Activated CD4-positive, alpha-beta T cell treated with anti-CD3 and anti-CD28 coated beads for 48 hours (primary cell): ENCODE results near the gene TPCN2.

Experiments
- DNase-seq: peaks from one replicate; pipeline ENCODE4 v3.0.0-alpha.2; 2020

TPCN2 gene

GRCh38 chr11:69078930-69079605, 30.3 kb downstream of the TPCN2 start:
- no peak for DNase-seq

- DNase-seq = no peak
Observed at GRCh38 chr11:69079661-69080256, 31.0 kb downstream of the TPCN2 start.

- DNase-seq = peak; percentile 21
Observed at GRCh38 chr11:69080257-69080995, 31.7 kb downstream of the TPCN2 start.

- DNase-seq = no peak
Observed at GRCh38 chr11:69081180-69081579, 32.4 kb downstream of the TPCN2 start.

- DNase-seq = no peak
Observed at GRCh38 chr11:69083531-69084247, 35.0 kb downstream of the TPCN2 start.

- DNase-seq = no peak
Observed at GRCh38 chr11:69084371-69084770, 35.6 kb downstream of the TPCN2 start.

- DNase-seq = no peak
Observed at GRCh38 chr11:69085490-69086095, 36.9 kb downstream of the TPCN2 start.

- DNase-seq = no peak
Observed at GRCh38 chr11:69086152-69087132, 37.7 kb downstream of the TPCN2 start.

GRCh38 chr11:69087133-69087524, 38.4 kb downstream of the TPCN2 start:
- no peak for DNase-seq

GRCh38 chr11:69087811-69088210, 39.1 kb downstream of the TPCN2 start:
- DNase-seq = no peak

GRCh38 chr11:69088676-69089146, 40.0 kb downstream of the TPCN2 start:
- DNase-seq = peak; percentile 74

- DNase-seq = no peak
Observed at GRCh38 chr11:69089258-69089657, 40.5 kb downstream of the TPCN2 start.

GRCh38 chr11:69091638-69092165, 43.0 kb downstream of the TPCN2 start:
- no peak for DNase-seq

- no peak for DNase-seq
Observed at GRCh38 chr11:69092263-69092662, 43.5 kb downstream of the TPCN2 start.

GRCh38 chr11:69093106-69093505, 44.4 kb downstream of the TPCN2 start:
- DNase-seq = no peak

- no peak for DNase-seq
Observed at GRCh38 chr11:69094111-69094914, 45.6 kb downstream of the TPCN2 start.

GRCh38 chr11:69094915-69095290, 46.2 kb downstream of the TPCN2 start:
- DNase-seq = no peak

GRCh38 chr11:69095300-69095699, 46.6 kb downstream of the TPCN2 start:
- DNase-seq = no peak

GRCh38 chr11:69096473-69096872, 47.7 kb downstream of the TPCN2 start:
- DNase-seq = no peak

GRCh38 chr11:69097263-69097662, 48.5 kb downstream of the TPCN2 start:
- no peak for DNase-seq

- no peak for DNase-seq
Observed at GRCh38 chr11:69099180-69099579, 50.4 kb downstream of the TPCN2 start.
